Mesenchymal stem cell (in vitro differentiated cells and primary cell): ENCODE measurements around the gene NEDD4L.

Source experiments
- DNase-seq: peaks from one replicate; pipeline ENCODE4 v3.0.0-alpha.2; 2013
- H2AFZ ChIP-seq: one replicate; pipeline ENCODE4 v1.6.1; 2013; ENCODE audit warnings: low read depth, mild to moderate bottlenecking, control low read depth, inconsistent platforms, low read length, moderate library complexity
- H2AK5ac ChIP-seq: 2 replicates; pipeline ENCODE4 v1.6.1; 2013; ENCODE audit warnings: low read length, moderate library complexity, mild to moderate bottlenecking, inconsistent platforms; ENCODE audit not compliant: severe bottlenecking
- H2BK120ac ChIP-seq: one replicate; pipeline ENCODE4 v1.6.1; 2013; ENCODE audit warnings: low read depth, mild to moderate bottlenecking, inconsistent platforms, low read length, moderate library complexity
- H2BK12ac ChIP-seq, 2 experiments: one replicate each; pipeline ENCODE4 v1.6.1; 2013; ENCODE audit warnings: inconsistent platforms in 2 of 2, low read length in 2 of 2, mild to moderate bottlenecking in 2 of 2, moderate library complexity in 2 of 2, control low read depth in 1 of 2
- H2BK15ac ChIP-seq: one replicate; pipeline ENCODE4 v1.6.1; 2013; ENCODE audit warnings: mild to moderate bottlenecking, low read depth, inconsistent platforms; ENCODE audit not compliant: poor library complexity, severe bottlenecking
- H2BK5ac ChIP-seq: 2 replicates; pipeline ENCODE4 v1.6.1; 2013; ENCODE audit warnings: low read depth, mild to moderate bottlenecking, low read length, control low read depth, inconsistent platforms; ENCODE audit not compliant: poor library complexity, severe bottlenecking
- H3K14ac ChIP-seq, 2 experiments: one replicate each; pipeline ENCODE4 v1.6.1; 2013; ENCODE audit warnings: inconsistent platforms in 2 of 2, low read length in 2 of 2, control low read depth in 1 of 2, mild to moderate bottlenecking in 1 of 2, moderate library complexity in 1 of 2
- H3K18ac ChIP-seq, 2 experiments: one replicate each; pipeline ENCODE4 v1.6.1; 2013; ENCODE audit warnings: inconsistent platforms in 2 of 2, low read length in 2 of 2, control low read depth in 1 of 2, low read depth in 1 of 2, mild to moderate bottlenecking in 1 of 2
- H3K23ac ChIP-seq, 2 experiments: one replicate each; pipeline ENCODE4 v1.6.1; 2013; ENCODE audit warnings: inconsistent platforms in 2 of 2, low read length in 2 of 2, mild to moderate bottlenecking in 2 of 2, moderate library complexity in 2 of 2, control low read depth in 1 of 2
- H3K27ac ChIP-seq: 2 replicates; pipeline ENCODE4 v1.5.1; 2013; ENCODE audit warnings: mild to moderate bottlenecking, moderate library complexity, low read length, control low read depth, inconsistent platforms; ENCODE audit not compliant: poor library complexity, severe bottlenecking
- H3K27me3 ChIP-seq, 2 experiments: 2 replicates each; pipeline versions ENCODE4 v1.6.1 to v1.7.0; 2013; ENCODE audit warnings: low read length in 2 of 2, mild to moderate bottlenecking in 2 of 2, moderate library complexity in 2 of 2, control low read depth in 1 of 2, inconsistent platforms in 1 of 2; ENCODE audit not compliant: control insufficient read depth in 1 of 2, insufficient read depth in 1 of 2
- H3K36me3 ChIP-seq, 2 experiments: 2 replicates each; pipeline versions ENCODE4 v1.6.1 to v1.7.0; 2013; ENCODE audit warnings: low read length in 2 of 2, control low read depth in 1 of 2, inconsistent platforms in 1 of 2, low read depth in 1 of 2, mild to moderate bottlenecking in 1 of 2; ENCODE audit not compliant: insufficient read depth in 2 of 2, control insufficient read depth in 1 of 2
- H3K4ac ChIP-seq, 2 experiments: one replicate each; pipeline ENCODE4 v1.6.1; 2013; ENCODE audit warnings: inconsistent platforms in 2 of 2, low read length in 2 of 2, mild to moderate bottlenecking in 2 of 2, moderate library complexity in 2 of 2, control low read depth in 1 of 2, low read depth in 1 of 2
- H3K4me1 ChIP-seq: 2 replicates; pipeline ENCODE4 v1.6.1; 2013; ENCODE audit warnings: low read depth, low read length, control low read depth; ENCODE audit not compliant: control insufficient read depth, insufficient read depth
- H3K4me2 ChIP-seq: 2 replicates; pipeline ENCODE4 v1.6.1; 2013; ENCODE audit warnings: low read length, mild to moderate bottlenecking, inconsistent platforms; ENCODE audit not compliant: poor library complexity, severe bottlenecking
- H3K4me3 ChIP-seq, 2 experiments: 2 replicates each; pipeline versions ENCODE4 v1.5.1 to v1.7.0; 2013; ENCODE audit warnings: low read length in 2 of 2, mild to moderate bottlenecking in 2 of 2, control low read depth in 1 of 2, low read depth in 1 of 2; ENCODE audit not compliant: insufficient read depth in 1 of 2
- H3K79me1 ChIP-seq: replicated peaks from 2 replicates; pipeline ENCODE4 v1.6.1; 2013; ENCODE audit warnings: mild to moderate bottlenecking, control low read depth, low read length, inconsistent platforms; ENCODE audit not compliant: poor library complexity, severe bottlenecking
- H3K9ac ChIP-seq: 2 replicates; pipeline ENCODE4 v1.7.0; 2013; ENCODE audit warnings: mild to moderate bottlenecking, low read length, moderate library complexity
- H3K9me3 ChIP-seq: 2 replicates; pipeline ENCODE4 v1.7.0; 2013; ENCODE audit warnings: mild to moderate bottlenecking, low read length; ENCODE audit not compliant: control insufficient read depth
- H4K8ac ChIP-seq: one replicate; pipeline ENCODE4 v1.6.1; 2013; ENCODE audit warnings: inconsistent platforms, mild to moderate bottlenecking, low read length, moderate library complexity
- H4K91ac ChIP-seq: one replicate; pipeline ENCODE4 v1.6.1; 2013; ENCODE audit warnings: mild to moderate bottlenecking, low read length, inconsistent platforms
- WGBS: methylation state at CpG from one replicate; pipeline ENCODE4 v1.1.7; 2013; ENCODE audit warnings: mixed read lengths; 5-methylcytosine and 5-hydroxymethylcytosine counted together

Gene NEDD4L

DNA sequence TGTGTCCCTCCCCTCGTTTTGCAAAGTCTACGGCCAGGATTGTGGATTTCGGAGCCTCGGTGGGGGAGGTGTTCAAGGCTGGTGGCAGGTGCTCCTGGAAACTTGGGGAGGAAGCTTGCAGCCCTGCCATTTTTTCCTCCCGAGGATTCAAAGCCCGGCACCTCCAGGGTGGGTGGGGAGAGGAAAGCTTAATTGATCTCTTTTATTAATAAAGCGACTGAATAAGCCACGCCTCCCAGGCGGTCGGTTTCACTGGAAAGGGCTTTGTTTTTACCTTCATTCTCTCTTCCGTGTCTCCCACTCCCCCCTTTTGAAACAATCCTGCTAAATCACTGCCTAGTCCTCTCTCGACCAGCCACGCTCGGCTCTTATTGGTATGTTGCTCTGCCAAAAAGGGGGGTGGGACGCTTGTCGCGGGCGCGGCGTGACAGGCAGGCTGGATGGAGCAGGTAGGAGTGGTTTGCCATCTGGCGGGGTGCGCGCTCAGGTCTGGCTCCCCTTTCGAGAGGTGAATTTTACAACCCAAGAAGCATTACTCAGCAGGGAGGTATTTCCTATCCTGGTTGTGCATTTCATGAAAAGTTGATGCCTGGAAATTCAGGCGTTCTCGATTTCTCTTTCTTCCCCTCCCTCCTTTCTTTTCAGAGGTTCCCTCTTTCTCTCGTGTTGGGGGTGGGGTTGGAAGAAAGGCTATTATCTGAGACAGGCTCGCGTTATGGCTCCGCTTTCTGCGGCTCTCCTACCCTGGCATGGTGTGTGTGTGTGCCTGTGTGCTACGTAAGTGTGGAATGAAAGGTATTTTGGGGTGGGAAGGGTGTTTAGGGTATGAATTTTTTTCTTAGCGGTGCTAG, 1.4 kb downstream of the NEDD4L start:
- peak overlapping the region in 1 of 2 experiments; percentile 33 for H2BK12ac ChIP-seq
- H3K4ac ChIP-seq, result no peak overlapping the region
- no peak overlapping the region for H4K91ac ChIP-seq
- no peaks in the 10 kb centered on the region for H3K36me3 ChIP-seq
- no peaks in the 10 kb centered on the region for H3K27me3 ChIP-seq
- peaks cover 3% of the 10 kb centered on the region for H3K4me1 ChIP-seq
- no peak overlapping the region for H2BK120ac ChIP-seq
- H3K27ac ChIP-seq, result peak overlapping the region; percentile 75
- H3K14ac ChIP-seq, result no peak overlapping the region
- H3K4me3 ChIP-seq, result peak overlapping the region; percentile 91 to 93
- H3K9me3 ChIP-seq, result no peaks in the 10 kb centered on the region
- peak overlapping the region; percentile 78 for H3K9ac ChIP-seq
- H3K18ac ChIP-seq, result peak overlapping the region in 1 of 2 experiments; percentile 35
- peak overlapping the region; percentile 99 for H3K4me2 ChIP-seq
- H2BK5ac ChIP-seq, result no peak overlapping the region
- no peak overlapping the region for H2BK15ac ChIP-seq
- peak overlapping the region in 1 of 2 experiments; percentile 20 for H3K23ac ChIP-seq
- H2AFZ ChIP-seq, result peak overlapping the region; percentile 32
- H4K8ac ChIP-seq, result no peak overlapping the region
- DNase-seq, result peak; percentile 21
- under 1% methylated on average over 26 of the region's 33 CpGs for WGBS
- H3K79me1 ChIP-seq, result peaks cover 14% of the 10 kb centered on the region
- H2AK5ac ChIP-seq, result no peak overlapping the region

DNA sequence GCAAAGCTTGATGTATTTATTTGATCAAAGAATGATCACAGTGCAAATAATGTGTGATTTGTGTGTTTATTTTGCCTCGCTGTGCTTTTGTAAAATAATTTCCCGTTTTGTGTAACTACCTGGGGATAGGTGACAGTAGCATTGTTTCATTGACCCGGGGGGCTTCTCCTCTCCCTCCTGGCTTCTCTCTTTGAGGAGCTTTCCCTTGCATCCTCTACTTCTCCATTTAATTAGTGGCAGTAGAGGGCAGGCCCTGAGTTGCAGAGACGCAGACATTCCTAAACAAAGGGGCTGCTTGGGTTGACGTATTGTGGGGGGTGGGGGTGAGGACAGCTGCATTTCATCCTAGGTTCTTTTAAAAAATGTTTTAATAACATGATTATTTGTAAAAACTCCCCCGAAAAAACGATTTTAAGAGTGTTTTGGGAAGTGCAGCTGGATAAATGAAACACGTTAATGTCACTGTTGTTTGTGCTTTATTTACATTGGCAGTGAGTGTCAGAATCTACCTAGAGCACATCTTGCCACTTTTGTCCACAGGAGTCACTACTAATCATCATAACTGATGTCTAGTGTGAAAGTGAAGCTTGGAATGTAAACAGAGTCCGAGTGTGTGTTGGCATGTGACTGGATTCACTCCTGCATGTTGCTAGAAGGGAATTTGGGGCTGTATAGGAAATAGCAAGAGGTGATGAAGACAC, 2.2 kb downstream of the NEDD4L start:
- H2AK5ac ChIP-seq, result no peak overlapping the region
- H3K4me1 ChIP-seq, result peaks cover 3% of the 10 kb centered on the region
- no peak for DNase-seq
- H4K91ac ChIP-seq, result no peak overlapping the region
- H2AFZ ChIP-seq, result no peak overlapping the region
- H3K36me3 ChIP-seq, result no peaks in the 10 kb centered on the region
- H3K4me3 ChIP-seq, result peak overlapping the region in 1 of 2 experiments; percentile 93
- H3K27ac ChIP-seq, result peak overlapping the region; percentile 75
- no peak overlapping the region for H2BK5ac ChIP-seq
- H2BK12ac ChIP-seq, result no peak overlapping the region
- H3K4me2 ChIP-seq, result peak overlapping the region; percentile 99
- H4K8ac ChIP-seq, result no peak overlapping the region
- no peaks in the 10 kb centered on the region for H3K27me3 ChIP-seq
- WGBS, result 34% methylated on average over 5 of the region's 9 CpGs
- H3K18ac ChIP-seq, result no peak overlapping the region
- no peak overlapping the region for H3K23ac ChIP-seq
- no peak overlapping the region for H3K4ac ChIP-seq
- H3K14ac ChIP-seq, result no peak overlapping the region
- H2BK15ac ChIP-seq, result no peak overlapping the region
- peak overlapping the region; percentile 78 for H3K9ac ChIP-seq
- H2BK120ac ChIP-seq, result no peak overlapping the region
- H3K79me1 ChIP-seq, result peaks cover 18% of the 10 kb centered on the region
- H3K9me3 ChIP-seq, result no peaks in the 10 kb centered on the region

DNA sequence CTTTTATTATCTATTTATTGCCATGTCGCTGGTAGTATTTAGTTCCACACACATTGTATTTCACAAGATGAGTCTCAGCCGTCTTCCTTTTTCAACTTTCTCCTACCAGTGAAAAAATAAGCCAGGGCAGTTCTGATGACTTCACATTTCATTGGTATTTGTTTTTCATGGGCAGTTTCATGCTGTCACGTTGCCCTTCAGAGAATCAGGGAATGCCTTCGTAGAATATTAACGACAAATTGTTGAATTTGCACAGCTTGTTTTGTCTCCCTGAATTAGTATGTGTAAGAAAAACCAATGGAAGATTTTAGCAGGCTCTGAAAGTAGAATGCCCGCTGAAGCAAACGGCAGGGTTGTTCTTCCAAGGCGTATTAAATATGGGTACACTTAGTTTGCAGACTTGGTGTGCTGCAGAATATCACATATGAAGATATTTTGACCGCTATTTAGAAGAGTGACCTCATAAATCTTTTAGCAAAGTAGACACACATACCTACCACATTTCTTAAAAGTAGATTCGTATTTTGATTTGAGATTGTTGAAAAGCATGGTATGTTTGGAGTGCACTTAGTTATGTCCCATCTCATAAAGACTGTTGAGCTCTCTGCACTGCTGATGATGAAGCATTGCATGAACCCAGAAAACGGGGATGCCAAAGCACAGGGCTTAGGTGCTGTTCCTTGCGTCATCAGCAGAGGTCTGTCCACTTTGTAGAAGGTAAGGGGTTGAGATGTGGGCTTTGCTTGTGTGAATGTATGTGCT, 2.9 kb downstream of the NEDD4L start:
- Histone ChIP-seq H2BK5ac (no peak overlapping the region), H3K4me3 (no peak overlapping the region), H2BK15ac (no peak overlapping the region), H2BK12ac (no peak overlapping the region), H3K27me3 (no peaks in the 10 kb centered on the region), H2AK5ac (no peak overlapping the region), H3K4ac (no peak overlapping the region), H3K36me3 (no peaks in the 10 kb centered on the region), H3K14ac (no peak overlapping the region), H3K79me1 (peaks cover 18% of the 10 kb centered on the region), H3K4me1 (peaks cover 3% of the 10 kb centered on the region), H3K9me3 (no peaks in the 10 kb centered on the region), H3K27ac (peak overlapping the region; percentile 71), H3K23ac (no peak overlapping the region), H3K9ac (no peak overlapping the region), H2AFZ (no peak overlapping the region), H4K91ac (no peak overlapping the region), H3K18ac (no peak overlapping the region), H2BK120ac (no peak overlapping the region), H4K8ac (no peak overlapping the region), H3K4me2 (peak overlapping the region; percentile 99)
- no peak for DNase-seq
- WGBS, result 82% methylated on average over 11 of the region's 12 CpGs

DNA sequence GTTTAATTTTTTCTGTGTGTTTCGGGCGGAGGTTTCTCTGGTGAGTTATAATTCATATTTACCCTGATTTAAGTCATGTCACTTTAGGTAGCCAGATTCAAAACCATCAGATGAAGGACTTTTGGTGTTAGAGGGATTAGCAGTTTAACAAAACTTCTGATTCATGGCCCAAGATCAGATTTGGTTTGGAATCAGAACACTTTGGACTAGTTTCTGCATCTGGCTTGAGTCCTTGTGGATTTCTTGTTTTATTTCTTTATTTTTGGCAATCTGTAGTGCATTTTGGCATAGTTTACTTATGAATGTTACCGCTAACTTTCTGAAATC, 3.5 kb downstream of the NEDD4L start:
- H4K8ac ChIP-seq, result no peak overlapping the region
- no peak overlapping the region for H3K27ac ChIP-seq
- no peak overlapping the region for H2AFZ ChIP-seq
- H2BK120ac ChIP-seq, result no peak overlapping the region
- no peaks in the 10 kb centered on the region for H3K27me3 ChIP-seq
- no peaks in the 10 kb centered on the region for H3K36me3 ChIP-seq
- no peak overlapping the region for H3K4me2 ChIP-seq
- no peak overlapping the region for H2BK12ac ChIP-seq
- peaks cover 18% of the 10 kb centered on the region for H3K79me1 ChIP-seq
- no peak overlapping the region for H3K9ac ChIP-seq
- no peak overlapping the region for H3K18ac ChIP-seq
- no peaks in the 10 kb centered on the region for H3K9me3 ChIP-seq
- no peak for DNase-seq
- no peak overlapping the region for H3K4ac ChIP-seq
- no peak overlapping the region for H2AK5ac ChIP-seq
- no peak overlapping the region for H3K4me3 ChIP-seq
- peaks cover 3% of the 10 kb centered on the region for H3K4me1 ChIP-seq
- no CpG with 5 or more reads among the region's 3 CpGs for WGBS
- no peak overlapping the region for H3K14ac ChIP-seq
- H2BK15ac ChIP-seq, result no peak overlapping the region
- H4K91ac ChIP-seq, result no peak overlapping the region
- H2BK5ac ChIP-seq, result no peak overlapping the region
- no peak overlapping the region for H3K23ac ChIP-seq
